AG20443 (cell line): ENCODE results near the gene RPS6KA3.
"Not testable (repeated sequence)": the region's sequence is repeated elsewhere in the genome, so short reads cannot be mapped to it uniquely, and the experiment has no call there.

Experiments
- DNase-seq: peaks from one replicate; pipeline ENCODE4 v3.0.0; 2012; ENCODE audit warnings: low spot score, mixed read lengths

Gene RPS6KA3

GRCh38 chrX:20143111-20143510 is 123.6 kb downstream of the RPS6KA3 start:
- no peak for DNase-seq

GRCh38 chrX:20141281-20142220 is 125.2 kb downstream of the RPS6KA3 start, which contains the start of gene EIF1AX:
Gene EIF1AX (minus strand): TSS chrX:20141838. CDS start chrX:20141640, 198 bp downstream.
- peak; percentile 89 for DNase-seq

GRCh38 chrX:20140420-20140819 is 126.3 kb downstream of the RPS6KA3 start:
- no peak for DNase-seq

GRCh38 chrX:20139966-20140365 is 126.7 kb downstream of the RPS6KA3 start:
- peak; percentile 20 for DNase-seq

- DNase-seq = no peak
Measured at GRCh38 chrX:20135944-20136343, 130.8 kb downstream of the RPS6KA3 start.

- DNase-seq = no peak
Measured at GRCh38 chrX:20132666-20133065, 134.0 kb downstream of the RPS6KA3 start.

GRCh38 chrX:20130357-20130756 is 136.4 kb downstream of the RPS6KA3 start:
- no peak for DNase-seq

- no peak for DNase-seq
Measured at GRCh38 chrX:20129547-20129946, 137.2 kb downstream of the RPS6KA3 start.

- no peak for DNase-seq
Measured at GRCh38 chrX:20128670-20129069, 138.0 kb downstream of the RPS6KA3 start.

- DNase-seq = not testable (repeated sequence)
Measured at GRCh38 chrX:20127440-20127839, 139.3 kb downstream of the RPS6KA3 start.

GRCh38 chrX:20126833-20127232 is 139.9 kb downstream of the RPS6KA3 start:
- DNase-seq = not testable (repeated sequence)

GRCh38 chrX:20124964-20125363 is 141.7 kb downstream of the RPS6KA3 start:
- no peak for DNase-seq

GRCh38 chrX:20118065-20118824 is 148.5 kb downstream of the RPS6KA3 start:
- no peak for DNase-seq

GRCh38 chrX:20116577-20117240 is 150.0 kb downstream of the RPS6KA3 start, which contains the start of gene MAP7D2:
Gene MAP7D2 (minus strand): TSS chrX:20116907. CDS start chrX:20116879, 28 bp downstream.
- DNase-seq = peak; percentile 20

- DNase-seq = peak; percentile 14
Measured at GRCh38 chrX:20116087-20116576, 150.6 kb downstream of the RPS6KA3 start.

- no peak for DNase-seq
Measured at GRCh38 chrX:20112022-20112774, 154.5 kb downstream of the RPS6KA3 start.

GRCh38 chrX:20111271-20111670 is 155.4 kb downstream of the RPS6KA3 start:
- DNase-seq = no peak

- DNase-seq = no peak
Measured at GRCh38 chrX:20101934-20102581, 164.7 kb downstream of the RPS6KA3 start.
